Measurements from ENCODE around the gene AMBN.

Gene AMBN

DNA sequence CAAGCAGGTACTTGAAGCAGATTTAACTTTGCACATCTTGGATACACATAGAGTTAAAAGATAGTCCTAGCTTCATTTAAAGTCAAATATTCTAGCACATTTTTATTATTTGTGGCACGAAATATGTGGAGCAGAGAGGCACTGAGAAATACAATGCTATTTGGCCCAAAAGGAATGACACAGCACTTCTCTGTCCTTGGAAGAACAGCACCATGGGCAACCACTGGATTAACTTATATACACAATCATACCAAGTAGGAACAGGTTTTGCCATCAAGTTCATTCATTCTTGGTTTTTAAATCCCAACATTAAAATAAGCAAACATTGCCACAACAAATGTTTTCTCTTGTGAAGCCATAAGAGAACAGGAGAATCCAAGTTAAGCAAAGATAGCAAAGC lies 35.6 kb downstream of the AMBN start:
- H3K36me3 ChIP-seq (ENCODE audit: low read depth): no peaks in the 10 kb centered on the region
- H3K4me1 ChIP-seq (ENCODE audit: insufficient read depth, poor library complexity, severe bottlenecking): peaks cover 8% of the 10 kb centered on the region
- TF ChIP-seq, protein P1, sequence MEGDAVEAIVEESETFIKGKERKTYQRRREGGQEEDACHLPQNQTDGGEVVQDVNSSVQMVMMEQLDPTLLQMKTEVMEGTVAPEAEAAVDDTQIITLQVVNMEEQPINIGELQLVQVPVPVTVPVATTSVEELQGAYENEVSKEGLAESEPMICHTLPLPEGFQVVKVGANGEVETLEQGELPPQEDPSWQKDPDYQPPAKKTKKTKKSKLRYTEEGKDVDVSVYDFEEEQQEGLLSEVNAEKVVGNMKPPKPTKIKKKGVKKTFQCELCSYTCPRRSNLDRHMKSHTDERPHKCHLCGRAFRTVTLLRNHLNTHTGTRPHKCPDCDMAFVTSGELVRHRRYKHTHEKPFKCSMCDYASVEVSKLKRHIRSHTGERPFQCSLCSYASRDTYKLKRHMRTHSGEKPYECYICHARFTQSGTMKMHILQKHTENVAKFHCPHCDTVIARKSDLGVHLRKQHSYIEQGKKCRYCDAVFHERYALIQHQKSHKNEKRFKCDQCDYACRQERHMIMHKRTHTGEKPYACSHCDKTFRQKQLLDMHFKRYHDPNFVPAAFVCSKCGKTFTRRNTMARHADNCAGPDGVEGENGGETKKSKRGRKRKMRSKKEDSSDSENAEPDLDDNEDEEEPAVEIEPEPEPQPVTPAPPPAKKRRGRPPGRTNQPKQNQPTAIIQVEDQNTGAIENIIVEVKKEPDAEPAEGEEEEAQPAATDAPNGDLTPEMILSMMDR (IDR thresholded peaks at IDR 0.05; ENCODE audit: poor library complexity, severe bottlenecking): no peak
- no peak overlapping the region for H3K4me3 ChIP-seq (ENCODE audit: severe bottlenecking)
- no peak for DNase-seq (ENCODE audit: low spot score)
- no peak overlapping the region for H3K27ac ChIP-seq (ENCODE audit: poor library complexity, severe bottlenecking)
- H3K9me3 ChIP-seq (ENCODE audit: severe bottlenecking): no peaks in the 10 kb centered on the region
- H3K27me3 ChIP-seq (ENCODE audit: insufficient read depth, poor library complexity, severe bottlenecking): no peaks in the 10 kb centered on the region
- ATAC-seq (ENCODE audit: low read depth): no peak

DNA sequence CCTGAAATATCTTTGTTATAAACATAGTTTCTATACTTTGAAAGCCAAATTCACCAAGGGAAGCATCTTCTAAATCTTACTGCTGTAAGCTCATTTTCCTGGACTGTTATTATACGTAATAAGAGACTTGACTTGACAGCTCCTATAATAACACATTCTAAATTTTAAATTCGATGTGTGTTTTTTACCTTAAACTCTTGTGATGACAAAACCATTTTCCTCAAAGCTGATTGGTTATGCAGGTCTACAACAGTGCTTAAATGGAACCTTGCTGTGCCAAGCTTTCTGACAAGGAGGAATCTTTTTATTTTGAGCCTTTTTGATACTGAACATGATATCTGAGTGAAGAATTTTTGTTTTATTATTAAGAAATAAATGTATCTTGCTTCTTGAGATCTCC lies 36.4 kb downstream of the AMBN start, which contains the start of gene ENAM:
TSS of gene ENAM (plus strand) at position 301 of the 400 bp plus-strand sequence. CDS start 757 bp downstream, outside the sequence.
- DNase-seq (ENCODE audit: low spot score) (no peak), ATAC-seq (ENCODE audit: low read depth) (no peak)
- no peaks in the 10 kb centered on the region for H3K36me3 ChIP-seq (ENCODE audit: low read depth)
- TF ChIP-seq, protein P1 (IDR thresholded peaks at IDR 0.05; ENCODE audit: poor library complexity, severe bottlenecking): no peak
- no peak within 1 kb of the TSS for H3K27ac ChIP-seq (ENCODE audit: poor library complexity, severe bottlenecking)
- H3K9me3 ChIP-seq (ENCODE audit: severe bottlenecking): no peaks in the 10 kb centered on the region
- peaks cover 8% of the 10 kb centered on the region for H3K4me1 ChIP-seq (ENCODE audit: insufficient read depth, poor library complexity, severe bottlenecking)
- H3K27me3 ChIP-seq (ENCODE audit: insufficient read depth, poor library complexity, severe bottlenecking): no peaks in the 10 kb centered on the region
- no peak within 1 kb of the TSS for H3K4me3 ChIP-seq (ENCODE audit: severe bottlenecking)

DNA sequence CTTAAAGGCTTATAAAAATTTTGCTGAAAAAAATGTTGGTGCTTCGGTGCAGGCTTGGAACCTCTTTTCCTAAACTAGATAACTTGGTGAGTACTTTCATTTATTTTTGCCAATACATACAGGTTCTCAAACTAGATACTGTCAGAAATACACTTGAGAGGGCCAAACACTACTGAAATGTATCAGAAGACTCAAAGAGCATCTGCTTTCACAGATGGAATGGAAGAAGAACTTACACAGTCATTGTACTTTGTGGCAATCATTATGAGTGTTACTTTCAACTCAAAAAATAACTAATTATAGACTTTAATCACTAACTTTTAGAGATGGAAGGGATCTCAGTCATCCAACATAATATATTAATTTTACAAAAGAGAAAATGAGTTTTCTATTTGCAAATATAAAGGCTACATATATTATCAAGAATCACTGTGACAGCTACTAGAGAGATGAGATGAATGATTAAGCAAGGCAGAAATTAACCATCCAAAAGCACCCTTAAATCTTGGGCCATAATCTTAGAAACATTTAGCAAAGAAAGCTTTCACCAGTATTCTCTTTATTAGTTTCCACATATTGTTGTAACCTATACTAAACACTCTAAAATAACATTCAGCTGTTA lies 37.5 kb downstream of the AMBN start:
- TF ChIP-seq, protein P1 (IDR thresholded peaks at IDR 0.05; ENCODE audit: poor library complexity, severe bottlenecking): no peak

DNA sequence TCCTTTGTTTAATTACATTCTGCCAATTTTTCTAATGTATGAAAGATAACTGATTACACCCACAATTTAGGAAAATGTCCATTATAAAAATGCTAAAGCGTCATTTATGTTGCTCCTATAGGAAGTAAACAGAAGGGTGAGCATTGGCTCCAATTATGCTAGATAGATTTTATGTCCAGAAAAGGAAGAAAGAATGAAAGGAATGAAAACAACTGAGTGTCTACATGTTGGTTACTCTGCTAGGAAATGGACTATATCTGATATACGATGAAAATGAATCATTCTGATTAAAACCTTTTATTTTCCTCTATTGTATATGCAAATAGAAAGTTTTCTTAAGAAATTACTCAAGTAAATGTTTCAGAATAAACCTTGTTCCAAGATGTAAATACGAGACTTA lies 38.1 kb downstream of the AMBN start:
- Histone ChIP-seq H3K9me3 (ENCODE audit: severe bottlenecking) (no peaks in the 10 kb centered on the region), H3K27me3 (ENCODE audit: insufficient read depth, poor library complexity, severe bottlenecking) (no peaks in the 10 kb centered on the region), H3K36me3 (ENCODE audit: low read depth) (no peaks in the 10 kb centered on the region), H3K4me1 (ENCODE audit: insufficient read depth, poor library complexity, severe bottlenecking) (peaks cover 8% of the 10 kb centered on the region), H3K4me3 (ENCODE audit: severe bottlenecking) (no peak overlapping the region), H3K27ac (ENCODE audit: poor library complexity, severe bottlenecking) (no peak overlapping the region)
- DNase-seq (ENCODE audit: low spot score) (no peak), ATAC-seq (ENCODE audit: low read depth) (no peak)
- TF ChIP-seq, protein P1 (IDR thresholded peaks at IDR 0.05; ENCODE audit: poor library complexity, severe bottlenecking): no peak

More for the DNA sequence above, 37.5 kb downstream of the AMBN start:
- H3K36me3 ChIP-seq (ENCODE audit: low read depth): no peaks in the 10 kb centered on the region
- no peak overlapping the region for H3K4me3 ChIP-seq (ENCODE audit: severe bottlenecking)
- DNase-seq (ENCODE audit: low spot score): no peak
- peaks cover 8% of the 10 kb centered on the region for H3K4me1 ChIP-seq (ENCODE audit: insufficient read depth, poor library complexity, severe bottlenecking)
- H3K27ac ChIP-seq (ENCODE audit: poor library complexity, severe bottlenecking): no peak overlapping the region
- ATAC-seq (ENCODE audit: low read depth): no peak
- no peaks in the 10 kb centered on the region for H3K9me3 ChIP-seq (ENCODE audit: severe bottlenecking)
- H3K27me3 ChIP-seq (ENCODE audit: insufficient read depth, poor library complexity, severe bottlenecking): no peaks in the 10 kb centered on the region

DNA sequence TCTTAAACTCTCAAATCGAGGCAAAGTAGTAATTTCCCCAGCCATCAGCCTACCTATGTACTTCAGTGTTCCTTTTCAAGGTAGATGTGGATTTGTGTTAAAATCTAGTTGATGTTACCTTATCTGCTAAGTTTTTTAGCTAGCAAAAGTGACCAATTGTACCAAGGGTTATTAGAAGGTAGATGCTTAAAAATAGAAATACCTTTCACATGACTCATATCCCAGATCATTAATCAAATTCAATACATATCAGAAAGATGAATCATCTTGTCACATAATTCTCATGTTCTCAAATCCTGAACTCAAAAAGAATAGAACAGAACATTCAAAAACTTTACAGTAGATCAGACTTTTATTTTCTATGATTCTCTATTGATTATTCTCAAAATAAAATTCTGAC lies 40.0 kb downstream of the AMBN start:
- Histone ChIP-seq H3K9me3 (ENCODE audit: severe bottlenecking) (no peaks in the 10 kb centered on the region), H3K27ac (ENCODE audit: poor library complexity, severe bottlenecking) (peak overlapping the region; percentile 41), H3K4me1 (ENCODE audit: insufficient read depth, poor library complexity, severe bottlenecking) (peaks cover 8% of the 10 kb centered on the region), H3K36me3 (ENCODE audit: low read depth) (no peaks in the 10 kb centered on the region), H3K4me3 (ENCODE audit: severe bottlenecking) (no peak overlapping the region), H3K27me3 (ENCODE audit: insufficient read depth, poor library complexity, severe bottlenecking) (no peaks in the 10 kb centered on the region)
- DNase-seq (ENCODE audit: low spot score): no peak
- TF ChIP-seq, protein P1 (IDR thresholded peaks at IDR 0.05; ENCODE audit: poor library complexity, severe bottlenecking): no peak
- peak; percentile 52; the same call in 2 of the 3 replicates for ATAC-seq (ENCODE audit: low read depth)

All from RWPE2 (cell line).